Peyer's patch (tissue), 4 donors: ENCODE results near the gene ZDHHC24.

Experiments used
- POLR2A ChIP-seq, 2 donors: fragments of 450-650 bp; IDR thresholded peaks; one replicate each; pipeline ENCODE4 v1.5.1; 2017; ENCODE audit warnings: antibody characterized with exemption in 2 of 2, mild to moderate bottlenecking in 2 of 2, moderate library complexity in 2 of 2
- TF ChIP-seq, protein P1 (sequence below), 6 experiments: fragments of 450-650 bp in 4 of 6; fragments of 200-600 bp in 2 of 6; sonication (generic) in 1 of 6; IDR thresholded peaks; one replicate each; pipeline ENCODE4 v1.5.1; 2017 to 2019; ENCODE audit warnings: antibody characterized with exemption in 6 of 6, mild to moderate bottlenecking in 3 of 6, moderate library complexity in 1 of 6

DNA sequence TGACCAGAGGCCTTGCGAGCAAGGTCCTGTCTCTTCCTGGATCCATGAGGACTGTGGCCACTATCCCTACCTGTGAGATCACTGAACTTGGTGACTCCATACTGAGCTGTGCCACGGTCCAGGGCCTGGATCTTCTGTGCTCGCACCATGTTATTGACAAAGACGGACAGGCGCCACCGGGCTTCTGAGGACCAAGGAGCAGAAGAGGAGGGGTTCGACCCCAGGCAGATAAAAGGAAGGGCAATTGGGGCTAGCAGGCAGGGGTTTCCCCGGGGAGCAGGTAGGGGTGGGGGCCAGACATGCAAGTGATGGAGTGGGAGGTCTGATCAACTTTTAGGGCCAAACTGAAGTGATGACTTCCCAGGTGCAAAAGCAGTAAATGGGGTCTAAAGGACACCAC lies 20.4 kb upstream of the ZDHHC24 start:
- TF ChIP-seq, protein P1, sequence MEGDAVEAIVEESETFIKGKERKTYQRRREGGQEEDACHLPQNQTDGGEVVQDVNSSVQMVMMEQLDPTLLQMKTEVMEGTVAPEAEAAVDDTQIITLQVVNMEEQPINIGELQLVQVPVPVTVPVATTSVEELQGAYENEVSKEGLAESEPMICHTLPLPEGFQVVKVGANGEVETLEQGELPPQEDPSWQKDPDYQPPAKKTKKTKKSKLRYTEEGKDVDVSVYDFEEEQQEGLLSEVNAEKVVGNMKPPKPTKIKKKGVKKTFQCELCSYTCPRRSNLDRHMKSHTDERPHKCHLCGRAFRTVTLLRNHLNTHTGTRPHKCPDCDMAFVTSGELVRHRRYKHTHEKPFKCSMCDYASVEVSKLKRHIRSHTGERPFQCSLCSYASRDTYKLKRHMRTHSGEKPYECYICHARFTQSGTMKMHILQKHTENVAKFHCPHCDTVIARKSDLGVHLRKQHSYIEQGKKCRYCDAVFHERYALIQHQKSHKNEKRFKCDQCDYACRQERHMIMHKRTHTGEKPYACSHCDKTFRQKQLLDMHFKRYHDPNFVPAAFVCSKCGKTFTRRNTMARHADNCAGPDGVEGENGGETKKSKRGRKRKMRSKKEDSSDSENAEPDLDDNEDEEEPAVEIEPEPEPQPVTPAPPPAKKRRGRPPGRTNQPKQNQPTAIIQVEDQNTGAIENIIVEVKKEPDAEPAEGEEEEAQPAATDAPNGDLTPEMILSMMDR (IDR thresholded peaks at IDR 0.05): no peak
- no peak for TF ChIP-seq POLR2A (IDR thresholded peaks at IDR 0.05)
